HepG2 (cell line): ENCODE results near the gene ICE2. TPM values are rescaled to one million over a fixed set of nuclear protein-coding genes. Genes with fewer than 3 reads are reported as not detected.

Source experiments
- AHDC1 ChIP-seq: sonication (generic); formaldehyde crosslinking; IDR thresholded peaks from 2 replicates; pipeline ENCODE4 v1.5.1; 2020; ENCODE audit warnings: mild to moderate bottlenecking, missing genetic modification reagents, borderline replicate concordance
- BCL6 ChIP-seq: IDR thresholded peaks from 2 replicates; pipeline ENCODE4 v1.6.1; 2016; ENCODE audit warnings: missing genetic modification reagents, missing compliant biosample characterization
- CAMTA2 ChIP-seq: sonication (generic); formaldehyde crosslinking; IDR thresholded peaks from 2 replicates; pipeline ENCODE4 v1.4.0; 2020; ENCODE audit warnings: mild to moderate bottlenecking, missing genetic modification reagents, borderline replicate concordance
- DNMT1 ChIP-seq: sonication (generic); formaldehyde crosslinking; IDR thresholded peaks from 2 replicates; pipeline ENCODE4 v1.5.1; 2020; ENCODE audit warnings: mild to moderate bottlenecking, missing genetic modification reagents
- EZH2 ChIP-seq: conservative IDR thresholded peaks from 2 replicates; pipeline ENCODE4 v1.6.1; 2012; ENCODE audit warnings: mild to moderate bottlenecking, low read depth, low read length, moderate library complexity
- IKZF4 ChIP-seq: sonication (generic); formaldehyde crosslinking; IDR thresholded peaks from 2 replicates; pipeline ENCODE4 v1.5.1; 2020; ENCODE audit warnings: borderline replicate concordance, mild to moderate bottlenecking, low read depth, missing genetic modification reagents; ENCODE audit errors: not compliant biosample characterization
- SP2 ChIP-seq: sonication (generic); formaldehyde crosslinking; IDR thresholded peaks from 2 replicates; pipeline ENCODE4 v1.5.1; 2020; ENCODE audit warnings: mild to moderate bottlenecking, missing genetic modification reagents
- SP5 ChIP-seq: IDR thresholded peaks from 2 replicates; pipeline ENCODE4 v1.6.1; 2016; ENCODE audit warnings: low read depth, borderline replicate concordance
- ZNF225 ChIP-seq: sonication (generic); formaldehyde crosslinking; IDR thresholded peaks from 2 replicates; pipeline ENCODE4 v1.4.0; 2020; ENCODE audit warnings: mild to moderate bottlenecking, missing genetic modification reagents
- ZNF251 ChIP-seq: sonication (generic); formaldehyde crosslinking; IDR thresholded peaks from 2 replicates; pipeline ENCODE4 v1.9.0; 2021; ENCODE audit warnings: mild to moderate bottlenecking, missing genetic modification reagents
- ZNF275 ChIP-seq: sonication (generic); formaldehyde crosslinking; IDR thresholded peaks from 2 replicates; pipeline ENCODE4 v1.8.0; 2022; ENCODE audit warnings: missing genetic modification reagents, mild to moderate bottlenecking, inconsistent platforms, borderline replicate concordance
- ZNF292 ChIP-seq: sonication (generic); formaldehyde crosslinking; IDR thresholded peaks from 2 replicates; pipeline ENCODE4 v1.8.1; 2022; ENCODE audit warnings: mild to moderate bottlenecking, low read depth, missing genetic modification reagents, borderline replicate concordance
- ZNF337 ChIP-seq: sonication (generic); formaldehyde crosslinking; IDR thresholded peaks from 2 replicates; pipeline ENCODE4 v1.5.1; 2020; ENCODE audit warnings: missing genetic modification reagents, low read depth, mild to moderate bottlenecking, borderline replicate concordance
- polyA plus RNA-seq, 8 experiments: library from polyadenylated mRNA; depleted of rRNA in 3 of 8; stranded (reverse) in 7 of 8; unstranded in 1 of 8; fragments of >200 nt; fragmentation: Illumina TruSeq in 4 of 8; extraction: Trizol in 4 of 8; gene quantifications; 2 replicates each; pipeline versions ENCODE4 v1.2.1 to v1.2.3, GENCODE V29; 2011 to 2016; ENCODE audit warnings: low read depth in 4 of 8, missing spikeins in 1 of 8, mixed read lengths in 1 of 8; ENCODE audit not compliant: insufficient read depth in 1 of 8
- total RNA-seq, 5 experiments: library from RNA; depleted of rRNA; stranded (reverse); fragments of >200 nt; fragmentation: Illumina TruSeq; extraction: Trizol; gene quantifications; 2 replicates each; pipeline ENCODE4 v1.2.3, GENCODE V29; 2016; ENCODE audit warnings: low read depth in 1 of 5
- TF ChIP-seq, protein P1 (sequence below): IDR thresholded peaks from 2 replicates; pipeline ENCODE4 v1.6.1; 2016; ENCODE audit warnings: missing compliant biosample characterization, missing genetic modification reagents, borderline replicate concordance
- TF ChIP-seq, protein P2 (sequence below): sonication (generic); formaldehyde crosslinking; IDR thresholded peaks from 2 replicates; pipeline ENCODE4 v1.5.0; 2020; ENCODE audit warnings: mild to moderate bottlenecking, low read depth, missing genetic modification reagents, borderline replicate concordance
- TF ChIP-seq, protein P3 (sequence below): sonication (generic); formaldehyde crosslinking; IDR thresholded peaks from 2 replicates; pipeline ENCODE4 v1.4.0; 2020; ENCODE audit warnings: mild to moderate bottlenecking, missing genetic modification reagents

Gene ICE2
- total and polyA plus RNA-seq, 2 of the 13 experiments (the other 11 are each of a cell fraction or from before 2014, with no cell fraction given): 24.8 to 26.4 TPM

GRCh38 chr15:60379525-60380274 is 99.2 kb downstream of the ICE2 start (continued):
- TF ChIP-seq AHDC1 (CRISPR knock-in tag) (peak; percentile 97; the same call in 1 of the 2 replicates), ZNF292 (peak; percentile 85; the same call in 1 of the 2 replicates), EZH2 (no peak), CAMTA2 (CRISPR knock-in tag) (no peak), BCL6 (CRISPR knock-in tag) (peak; percentile 90), IKZF4 (no peak), SP2 (no peak), ZNF251 (CRISPR knock-in tag) (no peak), SP5 (CRISPR knock-in tag) (no peak), ZNF275 (CRISPR knock-in tag) (no peak), DNMT1 (CRISPR knock-in tag) (no peak), ZNF337 (CRISPR knock-in tag) (no peak), ZNF225 (CRISPR knock-in tag) (no peak)
- TF ChIP-seq, protein P1, sequence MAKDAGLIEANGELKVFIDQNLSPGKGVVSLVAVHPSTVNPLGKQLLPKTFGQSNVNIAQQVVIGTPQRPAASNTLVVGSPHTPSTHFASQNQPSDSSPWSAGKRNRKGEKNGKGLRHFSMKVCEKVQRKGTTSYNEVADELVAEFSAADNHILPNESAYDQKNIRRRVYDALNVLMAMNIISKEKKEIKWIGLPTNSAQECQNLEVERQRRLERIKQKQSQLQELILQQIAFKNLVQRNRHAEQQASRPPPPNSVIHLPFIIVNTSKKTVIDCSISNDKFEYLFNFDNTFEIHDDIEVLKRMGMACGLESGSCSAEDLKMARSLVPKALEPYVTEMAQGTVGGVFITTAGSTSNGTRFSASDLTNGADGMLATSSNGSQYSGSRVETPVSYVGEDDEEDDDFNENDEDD: no peak; the same call in 1 of the 2 replicates
- TF ChIP-seq, protein P2, sequence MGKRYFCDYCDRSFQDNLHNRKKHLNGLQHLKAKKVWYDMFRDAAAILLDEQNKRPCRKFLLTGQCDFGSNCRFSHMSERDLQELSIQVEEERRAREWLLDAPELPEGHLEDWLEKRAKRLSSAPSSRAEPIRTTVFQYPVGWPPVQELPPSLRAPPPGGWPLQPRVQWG (CRISPR knock-in tag): no peak
- TF ChIP-seq, protein P3, sequence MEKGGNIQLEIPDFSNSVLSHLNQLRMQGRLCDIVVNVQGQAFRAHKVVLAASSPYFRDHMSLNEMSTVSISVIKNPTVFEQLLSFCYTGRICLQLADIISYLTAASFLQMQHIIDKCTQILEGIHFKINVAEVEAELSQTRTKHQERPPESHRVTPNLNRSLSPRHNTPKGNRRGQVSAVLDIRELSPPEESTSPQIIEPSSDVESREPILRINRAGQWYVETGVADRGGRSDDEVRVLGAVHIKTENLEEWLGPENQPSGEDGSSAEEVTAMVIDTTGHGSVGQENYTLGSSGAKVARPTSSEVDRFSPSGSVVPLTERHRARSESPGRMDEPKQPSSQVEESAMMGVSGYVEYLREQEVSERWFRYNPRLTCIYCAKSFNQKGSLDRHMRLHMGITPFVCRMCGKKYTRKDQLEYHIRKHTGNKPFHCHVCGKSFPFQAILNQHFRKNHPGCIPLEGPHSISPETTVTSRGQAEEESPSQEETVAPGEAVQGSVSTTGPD: no peak
